H1 (cell line): ENCODE measurements around the gene CAMKMT. TPM values are rescaled to one million over a fixed set of nuclear protein-coding genes. Genes with fewer than 3 reads are reported as not detected.

Experiments
- CTCF ChIA-PET: fragments of 300-600 bp; sonication (Branson Sonifier 250); formaldehyde crosslinking; loops from one replicate; lab custom pipeline; 2021; ENCODE audit not compliant: partially characterized antibody; lab: Charles Lee
- POLR2A ChIA-PET: fragments of 300-600 bp; sonication (Branson Sonifier 250); formaldehyde crosslinking; loops from one replicate; lab custom pipeline; 2021; ENCODE audit warnings: inconsistent platforms; ENCODE audit not compliant: partially characterized antibody; lab: Charles Lee
- DNase-seq, 2 experiments: peaks; one replicate each; pipeline versions ENCODE4 v3.0.0 to v3.0.0-alpha.2; 2010 to 2022; ENCODE audit warnings: low spot score in 2 of 2, low read depth in 1 of 2, mixed read lengths in 1 of 2
- FAIRE-seq: peaks from 2 replicates; lab custom pipeline; 2011; peaks lifted over from hg19 to GRCh38; lab: Jason Lieb, UNC
- H2AFZ ChIP-seq: 2 replicates; pipeline ENCODE4 v1.8.1; 2012; ENCODE audit warnings: low read length, inconsistent platforms
- H2AK5ac ChIP-seq: 2 replicates; pipeline ENCODE4 v1.6.1; 2013; ENCODE audit warnings: low read depth, low read length
- H2BK120ac ChIP-seq: replicated peaks from 2 replicates; pipeline ENCODE3; 2013; ENCODE audit warnings: low read depth, low read length, inconsistent platforms
- H2BK12ac ChIP-seq: 2 replicates; pipeline ENCODE4 v1.6.1; 2013; ENCODE audit warnings: low read depth, low read length
- H2BK15ac ChIP-seq: 2 replicates; pipeline ENCODE4 v1.6.1; 2013; ENCODE audit warnings: low read length
- H2BK20ac ChIP-seq: 2 replicates; pipeline ENCODE4 v1.6.1; 2013; ENCODE audit warnings: low read length
- H2BK5ac ChIP-seq: 2 replicates; pipeline ENCODE4 v1.6.1; 2013; ENCODE audit warnings: low read depth, low read length
- H3K14ac ChIP-seq: 2 replicates; pipeline ENCODE4 v1.6.1; 2013; ENCODE audit warnings: inconsistent platforms; ENCODE audit not compliant: insufficient read length
- H3K18ac ChIP-seq: 2 replicates; pipeline ENCODE4 v1.6.1; 2013; ENCODE audit warnings: low read length; ENCODE audit errors: extremely low read depth
- H3K23ac ChIP-seq: 2 replicates; pipeline ENCODE4 v1.6.1; 2013; ENCODE audit warnings: inconsistent platforms; ENCODE audit not compliant: insufficient read length
- H3K23me2 ChIP-seq: 2 replicates; pipeline ENCODE4 v1.6.1; 2013; ENCODE audit warnings: low read depth, low read length
- H3K27ac ChIP-seq: 2 replicates; pipeline ENCODE4 v1.6.1; 2011; ENCODE audit warnings: low read depth, low read length, inconsistent platforms
- H3K27me3 ChIP-seq, 4 experiments: replicated peaks in 1 of 4; 1 replicate in 1 of 4; 2 replicates in 3 of 4; pipeline versions ENCODE4 v1.6.1 to v1.8.1; 2011 to 2013; ENCODE audit warnings: low read length in 3 of 4, mild to moderate bottlenecking in 3 of 4, inconsistent platforms in 2 of 4, mixed read lengths in 2 of 4, moderate library complexity in 1 of 4; ENCODE audit not compliant: control insufficient read depth in 3 of 4, insufficient read depth in 3 of 4; ENCODE audit errors: extremely low read depth in 1 of 4
- H3K36me3 ChIP-seq, 4 experiments: 2 replicates each; pipeline versions ENCODE4 v1.6.1 to v1.8.1; 2011 to 2013; ENCODE audit warnings: mild to moderate bottlenecking in 4 of 4, low read length in 3 of 4, moderate library complexity in 2 of 4, control low read depth in 1 of 4, inconsistent platforms in 1 of 4; ENCODE audit not compliant: insufficient read depth in 4 of 4, control insufficient read depth in 2 of 4
- H3K4ac ChIP-seq: replicated peaks from 2 replicates; pipeline ENCODE3; 2013; ENCODE audit warnings: low read length, low read depth, mixed read lengths, inconsistent platforms; ENCODE audit not compliant: insufficient read length
- H3K4me1 ChIP-seq, 4 experiments: replicated peaks in 1 of 4; 1 replicate in 1 of 4; 2 replicates in 3 of 4; pipeline versions ENCODE4 v1.6.1 to v1.8.1; 2011 to 2013; ENCODE audit warnings: low read length in 3 of 4, inconsistent platforms in 2 of 4, mixed read lengths in 1 of 4; ENCODE audit not compliant: insufficient read depth in 4 of 4, control insufficient read depth in 3 of 4
- H3K4me2 ChIP-seq, 2 experiments: 2 replicates each; pipeline versions ENCODE4 v1.6.1 to v1.8.1; 2011 to 2013; ENCODE audit warnings: low read depth in 2 of 2, low read length in 2 of 2, control low read depth in 1 of 2, inconsistent platforms in 1 of 2, mild to moderate bottlenecking in 1 of 2; ENCODE audit not compliant: insufficient read depth in 1 of 2
- H3K4me3 ChIP-seq, 4 experiments: fragments of 200-600, 300-600 bp in 1 of 4; sonication (generic), shearing (Covaris generic), sonication (Bioruptor Twin) in 1 of 4; 2 replicates each; pipeline versions ENCODE4 v1.5.1 to v1.8.1; 2011 to 2016; ENCODE audit warnings: low read length in 4 of 4, low read depth in 3 of 4, control low read depth in 2 of 4, inconsistent platforms in 2 of 4, mild to moderate bottlenecking in 2 of 4, mixed read lengths in 1 of 4, moderate library complexity in 1 of 4; ENCODE audit not compliant: insufficient read depth in 2 of 4; ENCODE audit errors: extremely low read depth in 1 of 4
- H3K56ac ChIP-seq: replicated peaks from 2 replicates; pipeline ENCODE3; 2013; ENCODE audit warnings: low read depth, mild to moderate bottlenecking, mixed read lengths, low read length, inconsistent platforms; ENCODE audit not compliant: insufficient read length
- H3K79me1 ChIP-seq: 2 replicates; pipeline ENCODE4 v1.6.1; 2013; ENCODE audit warnings: low read depth, low read length, control low read depth
- H3K79me2 ChIP-seq, 2 experiments: 2 replicates each; pipeline versions ENCODE4 v1.6.1 to v1.8.1; 2012 to 2013; ENCODE audit warnings: low read length in 2 of 2, mild to moderate bottlenecking in 2 of 2, inconsistent platforms in 1 of 2; ENCODE audit not compliant: insufficient read depth in 2 of 2, control insufficient read depth in 1 of 2
- H3K9ac ChIP-seq, 4 experiments: replicated peaks in 1 of 4; 1 replicate in 1 of 4; 2 replicates in 3 of 4; pipeline versions ENCODE4 v1.6.1 to v1.8.1; 2011 to 2013; ENCODE audit warnings: low read depth in 3 of 4, low read length in 3 of 4, control low read depth in 2 of 4, mild to moderate bottlenecking in 2 of 4, moderate library complexity in 2 of 4, inconsistent platforms in 1 of 4; ENCODE audit errors: extremely low read depth in 1 of 4
- H3K9me3 ChIP-seq, 2 experiments: 2 replicates each; pipeline versions ENCODE4 v1.6.1 to v1.8.1; 2012 to 2013; ENCODE audit warnings: mild to moderate bottlenecking in 2 of 2, moderate library complexity in 2 of 2, control low read depth in 1 of 2, inconsistent platforms in 1 of 2, low read depth in 1 of 2, low read length in 1 of 2, mixed read lengths in 1 of 2; ENCODE audit not compliant: insufficient read depth in 2 of 2
- H4K20me1 ChIP-seq, 2 experiments: replicated peaks in 1 of 2; 2 replicates each; pipeline versions ENCODE3 to v1.8.1; 2011 to 2013; ENCODE audit warnings: inconsistent platforms in 2 of 2, low read length in 2 of 2, mild to moderate bottlenecking in 1 of 2; ENCODE audit not compliant: insufficient read depth in 2 of 2, control insufficient read depth in 1 of 2
- H4K5ac ChIP-seq: 2 replicates; pipeline ENCODE4 v1.6.1; 2013; ENCODE audit warnings: low read length, low read depth, mixed read lengths, inconsistent platforms; ENCODE audit not compliant: insufficient read length
- H4K8ac ChIP-seq: 2 replicates; pipeline ENCODE4 v1.8.0; 2013; ENCODE audit warnings: mild to moderate bottlenecking, moderate library complexity, low read length, inconsistent platforms; ENCODE audit not compliant: insufficient read depth; ENCODE audit errors: extremely low read depth
- H4K91ac ChIP-seq: replicated peaks from 2 replicates; pipeline ENCODE3; 2013; ENCODE audit warnings: low read length, mixed read lengths, inconsistent platforms; ENCODE audit not compliant: insufficient read length
- ATF3 ChIP-seq: IDR thresholded peaks from 2 replicates; pipeline ENCODE4 v1.6.1; 2011; ENCODE audit warnings: low read depth, mild to moderate bottlenecking, low read length; ENCODE audit not compliant: insufficient read depth
- CHD2 ChIP-seq: IDR thresholded peaks from 2 replicates; pipeline ENCODE4 v1.6.1; 2012; ENCODE audit warnings: low read length, improper control_type of control experiment
- CTCF ChIP-seq, 3 experiments: IDR thresholded peaks; 1 replicate in 2 of 3; 2 replicates in 1 of 3; pipeline versions ENCODE4 v1.5.1 to v1.6.1; 2011; ENCODE audit warnings: low read length in 3 of 3, mild to moderate bottlenecking in 3 of 3, inconsistent platforms in 2 of 3, low read depth in 1 of 3, moderate library complexity in 1 of 3; ENCODE audit not compliant: insufficient read depth in 1 of 3; ENCODE audit errors: control extremely low read depth in 1 of 3
- JUN ChIP-seq: IDR thresholded peaks from 2 replicates; pipeline ENCODE4 v1.6.1; 2011; ENCODE audit warnings: low read depth, mild to moderate bottlenecking, improper control_type of control experiment, low read length
- NRF1 ChIP-seq: IDR thresholded peaks from 2 replicates; pipeline ENCODE4 v1.6.1; 2011; ENCODE audit warnings: mild to moderate bottlenecking, low read depth, low read length, improper control_type of control experiment
- PHF8 ChIP-seq: fragments of 200-600 bp; sonication (generic); conservative IDR thresholded peaks from 2 replicates; pipeline ENCODE4 v1.7.1; 2012; ENCODE audit warnings: low read depth, mild to moderate bottlenecking, inconsistent platforms, low read length, moderate library complexity
- POLR2A ChIP-seq, 2 experiments: IDR thresholded peaks; 1 replicate in 1 of 2; 2 replicates in 1 of 2; pipeline ENCODE4 v1.6.1; 2011; ENCODE audit warnings: low read depth in 2 of 2, low read length in 2 of 2, mild to moderate bottlenecking in 2 of 2; ENCODE audit errors: control extremely low read depth in 1 of 2
- POU5F1 ChIP-seq: IDR thresholded peaks from 2 replicates; pipeline ENCODE4 v1.6.1; 2011; ENCODE audit warnings: low read depth, mild to moderate bottlenecking, low read length, moderate library complexity
- RNF2 ChIP-seq: fragments of 200-900, 300-1000 bp; sonication (generic); IDR thresholded peaks from 2 replicates; pipeline ENCODE4 v1.7.1; 2016; ENCODE audit warnings: borderline replicate concordance, low read depth, mild to moderate bottlenecking, antibody characterized with exemption, low read length; ENCODE audit not compliant: poor library complexity, severe bottlenecking; ENCODE audit errors: missing control alignments
- SIRT6 ChIP-seq: IDR thresholded peaks from one replicate; pipeline ENCODE4 v1.7.1; 2012; ENCODE audit warnings: low read length, inconsistent platforms
- SIX5 ChIP-seq: IDR thresholded peaks from 2 replicates; pipeline ENCODE4 v1.6.1; 2011; ENCODE audit warnings: mild to moderate bottlenecking, low read depth, low read length
- SP1 ChIP-seq: IDR thresholded peaks from 2 replicates; pipeline ENCODE4 v1.6.1; 2011; ENCODE audit warnings: low read depth, low read length
- WGBS, 2 experiments: shearing (Covaris generic) in 1 of 2; methylation state at CpG; one replicate each; pipeline versions ENCODE4 v1.1.6 to v1.1.7; 2013 to 2015; ENCODE audit warnings: low lambda C conversion rate in 2 of 2, mixed read lengths in 2 of 2, inconsistent platforms in 1 of 2, low coverage in 1 of 2, missing lambda C conversion rate in 1 of 2; ENCODE audit not compliant: insufficient replicate concordance in 2 of 2, insufficient coverage in 1 of 2, insufficient read length in 1 of 2; ENCODE audit errors: extremely low coverage in 1 of 2, missing lambda C conversion rate in 1 of 2; 5-methylcytosine and 5-hydroxymethylcytosine counted together
- polyA plus RNA-seq, 7 experiments: library from polyadenylated mRNA; depleted of rRNA in 3 of 7; stranded (reverse) in 5 of 7; unstranded in 2 of 7; fragments of >200 nt in 5 of 7; fragments of 200-250 nt in 2 of 7; gene quantifications; 1 replicate in 5 of 7; 2 replicates in 1 of 7; 4 replicates in 1 of 7; pipeline versions ENCODE4 v1.2.1 to v1.2.3, GENCODE V29; 2011 to 2013; ENCODE audit warnings: missing spikeins in 2 of 7, mixed read lengths in 2 of 7
- total RNA-seq: library from RNA; stranded (reverse); fragmentation: NEBNext Ultra II Directional; extraction: Animal tissue kit (Norgen Biotek cat#: 25700); gene quantifications from 2 replicates; pipeline ENCODE4 v1.2.1, GENCODE V29; 2021

The CAMKMT gene
- total and polyA plus RNA-seq, 2 of the 8 experiments (the other 6 are each of a cell fraction or from before 2014, with no cell fraction given), result 14.7 to 22.4 TPM

GRCh38 chr2:44495035-44495434 is 133.3 kb downstream of the CAMKMT start:
- POLR2A ChIA-PET, result interaction anchor here (1.7 kb wide), 1 partner anchor 12 kb away, joined by 4 read pairs; no protein-coding TSS in a partner anchor
- DNase-seq (no peak), FAIRE-seq (no peak)
- Histone ChIP-seq H3K23ac (no peak overlapping the region), H2BK15ac (no peak overlapping the region), H3K14ac (no peak overlapping the region), H3K56ac (no peak overlapping the region), H3K4ac (no peak overlapping the region), H3K4me1 (peaks cover 0 to 7% (median 0%) of the 10 kb centered on the region in 4 experiments; a peak in 2 of 7 replicates), H2BK120ac (no peak overlapping the region), H3K9me3 (no peaks in the 10 kb centered on the region), H2AFZ (no peak overlapping the region), H4K20me1 (no peaks in the 10 kb centered on the region), H3K36me3 (no peaks in the 10 kb centered on the region), H3K18ac (no peak overlapping the region), H2AK5ac (no peak overlapping the region), H2BK5ac (no peak overlapping the region), H3K23me2 (no peaks in the 10 kb centered on the region), H3K79me2 (no peaks in the 10 kb centered on the region), H3K4me3 (no peak overlapping the region), H3K27me3 (no peaks in the 10 kb centered on the region), H4K5ac (no peak overlapping the region), H3K9ac (no peak overlapping the region), H2BK12ac (no peak overlapping the region), H3K79me1 (no peaks in the 10 kb centered on the region), H3K4me2 (no peak overlapping the region), H2BK20ac (no peak overlapping the region), H4K8ac (no peak overlapping the region), H4K91ac (no peak overlapping the region), H3K27ac (no peak overlapping the region)
- CTCF ChIA-PET, result interaction anchor here (0.6 to 1.4 kb wide), 2 partner anchors 15 to 458 kb away, joined by 3 to 6 read pairs; no protein-coding TSS in a partner anchor
- 94% methylated on average over 3 of the region's 3 CpGs; no CpG with 5 or more reads in 1 of the 2 experiments for WGBS, 2 experiments
- TF ChIP-seq SIRT6 (no peak), JUN (no peak), POLR2A (IDR thresholded peaks at IDR 0.05; ENCODE audit: control extremely low read depth in 1 of 2, low read depth in 2 of 2, low read length in 2 of 2) (no peak), CTCF (IDR thresholded peaks at IDR 0.05; ENCODE audit: control extremely low read depth in 1 of 3, insufficient read depth in 1 of 3, low read depth in 1 of 3, low read length in 3 of 3) (no peak), POU5F1 (no peak), SP1 (no peak), ATF3 (no peak), NRF1 (no peak), CHD2 (no peak), SIX5 (no peak), RNF2 (no peak), PHF8 (no peak)
